Measurements from ENCODE around the gene KLHL13.

The KLHL13 gene

DNA sequence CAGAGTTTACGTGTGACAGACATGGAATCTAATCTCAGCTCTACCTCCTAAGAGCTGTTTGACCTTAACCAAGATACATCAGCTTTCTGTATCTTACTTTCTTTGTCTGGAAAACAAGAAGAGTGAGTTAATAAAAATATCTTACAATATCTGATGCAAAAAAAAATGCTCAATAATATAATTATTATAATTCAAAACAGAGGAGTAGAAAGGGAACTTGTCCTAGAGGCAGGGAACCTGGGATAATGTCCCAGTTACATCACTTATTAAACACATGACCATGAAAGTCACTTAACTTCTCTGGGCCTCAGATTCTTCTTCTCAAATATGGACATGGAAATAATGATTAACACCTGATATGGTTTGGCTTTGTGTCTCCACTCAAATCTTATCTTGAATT lies 256.1 kb downstream of the KLHL13 start:
- Histone ChIP-seq H3K27me3 (ENCODE audit: insufficient read depth, low read length, poor library complexity, severe bottlenecking) (no peaks in the 10 kb centered on the region), H3F3A (ENCODE audit: low read depth) (no peaks in the 10 kb centered on the region), H2AFZ (ENCODE audit: low read length) (no peak overlapping the region), H3K9me3 (ENCODE audit: insufficient read depth, low read depth, low read length) (no peaks in the 10 kb centered on the region), H3K4me2 (ENCODE audit: low read depth, low read length, poor library complexity, severe bottlenecking) (no peak overlapping the region), H3K4me3 (ENCODE audit: low read length, poor library complexity, severe bottlenecking) (no peak overlapping the region), H3K36me3 (ENCODE audit: insufficient read depth, low read length) (no peaks in the 10 kb centered on the region), H3K4me1 (ENCODE audit: insufficient read depth, low read length, poor library complexity, severe bottlenecking) (no peaks in the 10 kb centered on the region), H3K9me2 (replicated peaks; ENCODE audit: low read depth, low read length) (no peaks in the 10 kb centered on the region), H3K79me2 (ENCODE audit: insufficient read depth, low read length) (no peaks in the 10 kb centered on the region), H3K9ac (ENCODE audit: low read depth, low read length, poor library complexity, severe bottlenecking) (no peak overlapping the region), H4K20me1 (ENCODE audit: insufficient read depth, low read length, poor library complexity, severe bottlenecking) (no peaks in the 10 kb centered on the region)
- TF ChIP-seq, protein P1, sequence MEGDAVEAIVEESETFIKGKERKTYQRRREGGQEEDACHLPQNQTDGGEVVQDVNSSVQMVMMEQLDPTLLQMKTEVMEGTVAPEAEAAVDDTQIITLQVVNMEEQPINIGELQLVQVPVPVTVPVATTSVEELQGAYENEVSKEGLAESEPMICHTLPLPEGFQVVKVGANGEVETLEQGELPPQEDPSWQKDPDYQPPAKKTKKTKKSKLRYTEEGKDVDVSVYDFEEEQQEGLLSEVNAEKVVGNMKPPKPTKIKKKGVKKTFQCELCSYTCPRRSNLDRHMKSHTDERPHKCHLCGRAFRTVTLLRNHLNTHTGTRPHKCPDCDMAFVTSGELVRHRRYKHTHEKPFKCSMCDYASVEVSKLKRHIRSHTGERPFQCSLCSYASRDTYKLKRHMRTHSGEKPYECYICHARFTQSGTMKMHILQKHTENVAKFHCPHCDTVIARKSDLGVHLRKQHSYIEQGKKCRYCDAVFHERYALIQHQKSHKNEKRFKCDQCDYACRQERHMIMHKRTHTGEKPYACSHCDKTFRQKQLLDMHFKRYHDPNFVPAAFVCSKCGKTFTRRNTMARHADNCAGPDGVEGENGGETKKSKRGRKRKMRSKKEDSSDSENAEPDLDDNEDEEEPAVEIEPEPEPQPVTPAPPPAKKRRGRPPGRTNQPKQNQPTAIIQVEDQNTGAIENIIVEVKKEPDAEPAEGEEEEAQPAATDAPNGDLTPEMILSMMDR (conservative IDR thresholded peaks at IDR 0.05; ENCODE audit: low read length), result no peak
- TF ChIP-seq EZH2phosphoT487 (IDR thresholded peaks at IDR 0.05; ENCODE audit: borderline replicate concordance), result no peak

DNA sequence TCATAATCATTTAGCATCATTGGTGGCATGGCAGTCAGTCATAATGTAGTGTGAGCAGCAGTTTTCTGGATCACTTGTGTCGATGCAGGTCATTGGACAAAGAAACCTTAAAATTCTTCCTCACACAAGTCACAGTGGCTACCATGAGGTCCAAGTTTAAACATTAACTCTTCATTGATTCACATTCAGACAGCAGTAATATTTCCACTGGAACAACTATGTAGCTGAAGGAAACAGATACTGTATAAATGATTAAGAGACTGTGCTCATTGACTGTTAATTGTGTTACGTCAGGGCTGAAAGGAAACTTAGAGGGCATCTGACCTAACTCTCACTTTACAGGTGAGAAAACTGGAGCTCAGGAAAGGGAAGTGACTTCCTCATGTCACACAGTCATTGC lies 261.8 kb downstream of the KLHL13 start:
- TF ChIP-seq, protein P1 (conservative IDR thresholded peaks at IDR 0.05; ENCODE audit: low read length), result no peak
- no peak for TF ChIP-seq EZH2phosphoT487 (IDR thresholded peaks at IDR 0.05; ENCODE audit: borderline replicate concordance)
- Histone ChIP-seq H2AFZ (ENCODE audit: low read length) (no peak overlapping the region), H3K9me3 (ENCODE audit: insufficient read depth, low read depth, low read length) (no peaks in the 10 kb centered on the region), H3K4me1 (ENCODE audit: insufficient read depth, low read length, poor library complexity, severe bottlenecking) (no peaks in the 10 kb centered on the region), H4K20me1 (ENCODE audit: insufficient read depth, low read length, poor library complexity, severe bottlenecking) (no peaks in the 10 kb centered on the region), H3K36me3 (ENCODE audit: insufficient read depth, low read length) (no peaks in the 10 kb centered on the region), H3K27me3 (ENCODE audit: insufficient read depth, low read length, poor library complexity, severe bottlenecking) (no peaks in the 10 kb centered on the region), H3K79me2 (ENCODE audit: insufficient read depth, low read length) (no peaks in the 10 kb centered on the region), H3K9ac (ENCODE audit: low read depth, low read length, poor library complexity, severe bottlenecking) (no peak overlapping the region), H3K9me2 (replicated peaks; ENCODE audit: low read depth, low read length) (no peaks in the 10 kb centered on the region), H3F3A (ENCODE audit: low read depth) (no peaks in the 10 kb centered on the region), H3K4me3 (ENCODE audit: low read length, poor library complexity, severe bottlenecking) (no peak overlapping the region), H3K4me2 (ENCODE audit: low read depth, low read length, poor library complexity, severe bottlenecking) (no peak overlapping the region)

DNA sequence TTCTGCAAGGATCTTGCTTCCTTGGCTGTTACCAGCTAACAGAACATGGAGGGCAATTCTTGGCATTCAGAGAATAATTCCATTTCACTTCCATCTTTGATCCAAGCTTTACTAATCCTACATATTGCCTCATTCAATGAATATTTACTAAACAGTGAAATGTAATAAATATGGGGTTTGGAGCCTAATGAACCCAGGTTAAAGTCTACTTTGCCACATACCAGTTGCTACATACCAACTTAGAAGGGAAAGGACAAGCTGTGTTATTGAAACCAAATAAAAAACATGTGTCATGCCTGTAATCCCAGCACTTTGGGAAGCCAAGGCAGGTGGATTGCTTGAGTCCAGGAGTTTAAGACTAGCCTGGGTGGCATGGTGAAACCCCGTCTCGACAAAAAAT lies 265.6 kb downstream of the KLHL13 start:
- no peaks in the 10 kb centered on the region for H3K27me3 ChIP-seq (ENCODE audit: insufficient read depth, low read length, poor library complexity, severe bottlenecking)
- no peaks in the 10 kb centered on the region for H3K4me1 ChIP-seq (ENCODE audit: insufficient read depth, low read length, poor library complexity, severe bottlenecking)
- H2AFZ ChIP-seq (ENCODE audit: low read length), result no peak overlapping the region
- H3F3A ChIP-seq (ENCODE audit: low read depth), result no peaks in the 10 kb centered on the region
- H3K9me2 ChIP-seq (replicated peaks; ENCODE audit: low read depth, low read length), result no peaks in the 10 kb centered on the region
- no peak overlapping the region for H3K4me3 ChIP-seq (ENCODE audit: low read length, poor library complexity, severe bottlenecking)
- H3K9ac ChIP-seq (ENCODE audit: low read depth, low read length, poor library complexity, severe bottlenecking), result no peak overlapping the region
- TF ChIP-seq, protein P1 (conservative IDR thresholded peaks at IDR 0.05; ENCODE audit: low read length), result no peak
- no peak for TF ChIP-seq EZH2phosphoT487 (IDR thresholded peaks at IDR 0.05; ENCODE audit: borderline replicate concordance)
- H3K4me2 ChIP-seq (ENCODE audit: low read depth, low read length, poor library complexity, severe bottlenecking), result no peak overlapping the region
- no peaks in the 10 kb centered on the region for H3K79me2 ChIP-seq (ENCODE audit: insufficient read depth, low read length)
- no peaks in the 10 kb centered on the region for H4K20me1 ChIP-seq (ENCODE audit: insufficient read depth, low read length, poor library complexity, severe bottlenecking)
- no peaks in the 10 kb centered on the region for H3K9me3 ChIP-seq (ENCODE audit: insufficient read depth, low read depth, low read length)
- H3K36me3 ChIP-seq (ENCODE audit: insufficient read depth, low read length), result no peaks in the 10 kb centered on the region

Measured in Loucy (cell line).